GM18511 (cell line): ENCODE measurements around the gene DHX36.

Source experiments
- ATAC-seq: cut with Tn5 transposase; IDR thresholded peaks from one replicate; pipeline ENCODE4 v1.9.1; 2021; ENCODE audit warnings: mild to moderate bottlenecking, moderate library complexity; ENCODE audit not compliant: unreplicated experiment

Gene DHX36

DNA sequence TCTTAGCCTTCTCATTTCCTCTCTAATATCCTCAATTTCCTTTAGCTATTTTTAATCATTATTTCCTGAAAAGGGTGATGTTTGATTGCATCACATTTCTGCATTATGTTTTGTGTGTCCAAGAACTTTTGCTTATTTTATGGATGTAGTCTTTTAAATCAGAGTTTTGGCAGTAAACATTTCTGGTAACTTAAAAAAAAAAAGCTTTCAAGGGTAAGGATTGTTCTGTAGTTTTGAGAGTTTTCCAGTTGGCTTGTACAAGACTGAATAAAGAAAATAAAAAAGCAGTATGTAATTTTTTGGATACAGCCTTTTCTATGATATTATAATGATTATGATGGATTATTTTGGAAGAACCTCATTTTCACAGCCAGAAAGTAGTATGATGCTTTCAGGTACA lies 99.4 kb downstream of the DHX36 start:
- ATAC-seq: no peak

DNA sequence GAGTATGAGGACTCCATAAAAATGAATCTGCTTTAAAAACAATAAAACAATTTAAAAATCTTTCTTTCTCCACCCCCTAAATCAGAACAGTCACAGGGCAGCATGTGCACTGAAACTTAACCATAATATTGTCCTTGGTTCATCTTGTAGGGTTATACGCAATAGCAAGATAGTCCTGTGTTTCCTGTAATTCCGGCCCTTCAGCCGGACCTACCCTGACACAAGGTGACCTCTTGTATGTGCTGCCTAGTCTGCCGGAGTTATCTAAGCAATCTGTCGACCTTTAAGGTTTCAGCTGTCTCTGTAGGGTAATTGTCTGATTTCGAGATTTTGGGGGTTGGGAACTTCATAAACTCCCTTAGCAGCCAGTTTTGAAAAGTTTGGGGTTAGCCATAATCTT lies 99.9 kb downstream of the DHX36 start:
- no peak for ATAC-seq

DNA sequence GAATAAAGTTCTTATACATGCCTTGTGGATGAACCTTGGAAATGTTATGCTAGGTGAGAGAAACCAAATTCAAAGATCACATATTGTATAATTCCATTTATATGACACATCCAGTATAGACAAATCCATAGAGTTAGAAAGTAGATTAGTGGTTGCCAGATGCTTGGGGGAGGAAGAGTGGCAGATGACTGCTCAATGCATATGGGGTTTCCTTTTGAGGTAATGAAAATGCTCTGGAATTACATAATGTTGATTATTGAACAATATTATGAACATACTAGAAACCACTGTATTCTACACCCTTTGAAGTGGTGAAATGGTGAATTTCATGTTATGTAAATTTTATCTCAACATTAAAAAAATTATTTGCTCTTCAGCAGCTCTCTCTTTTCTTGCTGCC lies 100.8 kb downstream of the DHX36 start:
- no peak for ATAC-seq
